Neural progenitor cell (in vitro differentiated cells): Measurements from ENCODE around the gene SPOCK1. TPM values are rescaled to one million over a fixed set of nuclear protein-coding genes. Genes with fewer than 3 reads are reported as not detected.

Experiments used
- DNase-seq: peaks from one replicate; pipeline ENCODE4 v3.0.0-alpha.2; 2016; ENCODE audit warnings: low spot score
- H2AFZ ChIP-seq: fragments of 200-600 bp; sonication (generic); replicated peaks from 2 replicates; pipeline ENCODE4 v1.6.1; 2016; ENCODE audit warnings: antibody characterized with exemption
- H3F3A ChIP-seq: fragments of 200-600 bp; sonication (generic); 2 replicates; pipeline ENCODE4 v1.6.1; 2016; ENCODE audit warnings: antibody characterized with exemption, low read depth
- H3K27ac ChIP-seq: fragments of 200-600 bp; sonication (generic); 2 replicates; pipeline ENCODE4 v1.5.1; 2016; ENCODE audit warnings: mild to moderate bottlenecking
- H3K27me3 ChIP-seq: fragments of 200-600 bp; sonication (generic); 2 replicates; pipeline ENCODE4 v1.6.1; 2016; ENCODE audit warnings: mild to moderate bottlenecking, moderate library complexity
- H3K36me3 ChIP-seq: fragments of 200-600 bp; sonication (generic); 2 replicates; pipeline ENCODE4 v1.5.1; 2016
- H3K4me1 ChIP-seq: fragments of 200-600 bp; sonication (generic); 2 replicates; pipeline ENCODE4 v1.6.1; 2016; ENCODE audit warnings: mixed run types
- H3K4me2 ChIP-seq: fragments of 200-600 bp; sonication (generic); 2 replicates; pipeline ENCODE4 v1.6.1; 2016
- H3K4me3 ChIP-seq: fragments of 200-600 bp; sonication (generic); 2 replicates; pipeline ENCODE4 v1.5.1; 2016
- H3K79me2 ChIP-seq: fragments of 200-600 bp; sonication (generic); 2 replicates; pipeline ENCODE4 v1.6.1; 2016; ENCODE audit warnings: low read depth
- H3K9ac ChIP-seq: fragments of 200-600 bp; sonication (generic); 2 replicates; pipeline ENCODE4 v1.6.1; 2016
- H3K9me3 ChIP-seq: fragments of 200-600 bp; sonication (generic); 2 replicates; pipeline ENCODE4 v1.5.1; 2016; ENCODE audit warnings: low read depth
- H4K20me1 ChIP-seq: fragments of 200-600 bp; sonication (generic); 2 replicates; pipeline ENCODE4 v1.6.1; 2016; ENCODE audit warnings: low read depth
- H3K27ac Mint-ChIP-seq: 3 replicates; pipeline ENCODE4 v1.8.0; 2021; ENCODE audit warnings: mixed read lengths
- H3K27me3 Mint-ChIP-seq: 2 replicates; pipeline ENCODE4 v1.8.0; 2022; ENCODE audit warnings: low read depth, mild to moderate bottlenecking, inconsistent platforms, moderate library complexity, mixed read lengths; ENCODE audit not compliant: insufficient read depth
- H3K36me3 Mint-ChIP-seq: 3 replicates; pipeline ENCODE4 v1.8.0; 2021; ENCODE audit warnings: mixed read lengths
- H3K4me1 Mint-ChIP-seq: 3 replicates; pipeline ENCODE4 v1.8.0; 2021; ENCODE audit warnings: mixed read lengths
- H3K4me3 Mint-ChIP-seq: 3 replicates; pipeline ENCODE4 v1.8.0; 2021; ENCODE audit warnings: mild to moderate bottlenecking, moderate library complexity, mixed read lengths
- H3K9me3 Mint-ChIP-seq: 3 replicates; pipeline ENCODE4 v1.8.0; 2020; ENCODE audit warnings: mixed read lengths
- EZH2 ChIP-seq: fragments of 200-600 bp; sonication (generic); IDR thresholded peaks from 2 replicates; pipeline ENCODE4 v1.6.1; 2017; ENCODE audit warnings: antibody characterized with exemption, mild to moderate bottlenecking, moderate library complexity
- EZH2phosphoT487 ChIP-seq: fragments of 200-600 bp; sonication (generic); IDR thresholded peaks from 2 replicates; pipeline ENCODE4 v1.6.1; 2017; ENCODE audit warnings: antibody characterized with exemption
- total RNA-seq: library from RNA; depleted of rRNA; stranded (reverse); fragments of >200 nt; gene quantifications from 2 replicates; pipeline ENCODE4 v1.2.3, GENCODE V29; 2015; ENCODE audit warnings: low replicate concordance
- TF ChIP-seq, protein P1 (sequence below): fragments of 200-600 bp; sonication (generic); IDR thresholded peaks from 2 replicates; pipeline ENCODE4 v1.5.1; 2017; ENCODE audit warnings: antibody characterized with exemption, mild to moderate bottlenecking

The SPOCK1 gene
- total RNA-seq, 1 donor from 2014 or later: 6.9 TPM

DNA sequence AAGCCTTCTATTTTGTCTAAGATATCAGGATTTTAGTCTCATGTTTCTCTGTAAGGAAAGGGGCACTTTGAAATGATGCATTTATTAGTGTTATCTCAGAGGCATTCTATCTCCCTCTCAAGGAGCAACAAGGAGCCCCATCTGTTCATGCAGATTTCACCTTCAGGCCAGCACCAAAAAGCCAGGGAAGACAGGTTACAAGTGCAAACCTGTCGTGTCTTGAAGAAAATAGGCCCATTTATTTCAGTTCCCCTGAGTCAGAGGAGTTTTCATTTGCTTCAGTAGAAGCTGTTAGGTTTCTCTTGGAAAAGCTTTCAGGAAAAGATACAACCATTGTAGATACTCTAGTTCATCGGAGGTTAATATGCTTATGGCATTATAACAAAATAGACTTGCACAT lies 97.2 kb downstream of the SPOCK1 start:
- no peak for DNase-seq
- Histone ChIP-seq H3K4me2 (no peak overlapping the region), H3K79me2 (no peaks in the 10 kb centered on the region), H3F3A (no peaks in the 10 kb centered on the region), H3K4me3 (no peak overlapping the region), H2AFZ (no peak overlapping the region), H3K9me3 (no peaks in the 10 kb centered on the region), H3K36me3 (no peaks in the 10 kb centered on the region), H3K9ac (no peak overlapping the region), H3K27ac (no peak overlapping the region), H4K20me1 (no peaks in the 10 kb centered on the region), H3K4me1 (no peaks in the 10 kb centered on the region), H3K27me3 (peaks cover 8% of the 10 kb centered on the region)
- TF ChIP-seq, protein P1, sequence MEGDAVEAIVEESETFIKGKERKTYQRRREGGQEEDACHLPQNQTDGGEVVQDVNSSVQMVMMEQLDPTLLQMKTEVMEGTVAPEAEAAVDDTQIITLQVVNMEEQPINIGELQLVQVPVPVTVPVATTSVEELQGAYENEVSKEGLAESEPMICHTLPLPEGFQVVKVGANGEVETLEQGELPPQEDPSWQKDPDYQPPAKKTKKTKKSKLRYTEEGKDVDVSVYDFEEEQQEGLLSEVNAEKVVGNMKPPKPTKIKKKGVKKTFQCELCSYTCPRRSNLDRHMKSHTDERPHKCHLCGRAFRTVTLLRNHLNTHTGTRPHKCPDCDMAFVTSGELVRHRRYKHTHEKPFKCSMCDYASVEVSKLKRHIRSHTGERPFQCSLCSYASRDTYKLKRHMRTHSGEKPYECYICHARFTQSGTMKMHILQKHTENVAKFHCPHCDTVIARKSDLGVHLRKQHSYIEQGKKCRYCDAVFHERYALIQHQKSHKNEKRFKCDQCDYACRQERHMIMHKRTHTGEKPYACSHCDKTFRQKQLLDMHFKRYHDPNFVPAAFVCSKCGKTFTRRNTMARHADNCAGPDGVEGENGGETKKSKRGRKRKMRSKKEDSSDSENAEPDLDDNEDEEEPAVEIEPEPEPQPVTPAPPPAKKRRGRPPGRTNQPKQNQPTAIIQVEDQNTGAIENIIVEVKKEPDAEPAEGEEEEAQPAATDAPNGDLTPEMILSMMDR: no peak
- no peak for TF ChIP-seq EZH2phosphoT487
- TF ChIP-seq EZH2: no peak
- Mint-ChIP-seq H3K27ac (no peak overlapping the region), H3K4me1 (peaks cover 10% of the 10 kb centered on the region), H3K36me3 (no peaks in the 10 kb centered on the region), H3K9me3 (no peaks in the 10 kb centered on the region), H3K4me3 (no peak overlapping the region), H3K27me3 (no peaks in the 10 kb centered on the region)

DNA sequence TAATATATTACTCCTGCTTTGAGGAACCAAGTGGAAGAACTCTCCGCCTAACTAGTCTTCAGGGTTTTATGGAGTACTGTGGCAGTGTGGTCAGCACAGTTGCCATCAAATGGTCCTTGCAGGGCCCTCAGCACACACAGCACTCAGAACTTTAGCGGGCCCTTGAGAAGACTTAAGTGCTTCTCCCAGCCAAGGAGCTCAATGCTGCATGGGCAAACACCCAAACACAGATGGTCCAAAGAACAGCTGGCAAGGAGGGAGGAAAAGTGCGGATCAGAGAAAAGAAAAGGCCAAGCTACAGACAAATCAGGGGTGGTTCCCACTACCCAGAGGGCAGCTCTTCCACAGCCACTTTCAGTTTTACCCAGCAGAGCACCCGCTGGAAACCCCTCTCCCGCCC lies 98.6 kb downstream of the SPOCK1 start:
- H4K20me1 ChIP-seq: no peaks in the 10 kb centered on the region
- no peaks in the 10 kb centered on the region for H3K36me3 ChIP-seq
- DNase-seq: no peak
- H3K9ac ChIP-seq: no peak overlapping the region
- Mint-ChIP-seq H3K9me3 (no peaks in the 10 kb centered on the region), H3K27me3 (no peaks in the 10 kb centered on the region), H3K36me3 (no peaks in the 10 kb centered on the region), H3K4me1 (peaks cover 8% of the 10 kb centered on the region), H3K27ac (no peak overlapping the region), H3K4me3 (no peak overlapping the region)
- TF ChIP-seq EZH2 (no peak), EZH2phosphoT487 (no peak)
- TF ChIP-seq, protein P1: no peak
- H3K79me2 ChIP-seq: no peaks in the 10 kb centered on the region
- H3K9me3 ChIP-seq: no peaks in the 10 kb centered on the region
- H3K27me3 ChIP-seq: no peaks in the 10 kb centered on the region
- no peak overlapping the region for H3K27ac ChIP-seq
- H3F3A ChIP-seq: no peaks in the 10 kb centered on the region
- H3K4me3 ChIP-seq: no peak overlapping the region
- H2AFZ ChIP-seq: no peak overlapping the region
- no peak overlapping the region for H3K4me2 ChIP-seq
- no peaks in the 10 kb centered on the region for H3K4me1 ChIP-seq

DNA sequence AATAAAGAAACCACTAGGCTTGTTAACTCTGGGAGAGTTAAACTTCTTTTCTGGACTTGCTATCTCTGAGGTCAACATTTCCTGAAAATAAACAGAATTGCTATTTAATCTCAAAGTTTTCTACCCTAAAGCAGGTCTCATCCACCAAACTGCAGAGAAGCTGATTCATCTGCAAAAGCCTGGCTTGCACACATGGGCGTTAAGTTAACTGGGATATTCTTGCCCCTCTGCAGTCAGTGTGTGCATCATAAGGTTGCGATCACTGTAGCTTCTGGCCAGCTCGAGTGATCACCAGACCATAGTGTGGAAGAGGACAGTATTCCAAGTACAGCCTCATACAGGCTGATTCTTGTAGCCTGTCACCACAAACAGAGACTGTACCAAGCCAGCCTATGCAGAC lies 99.2 kb downstream of the SPOCK1 start:
- Mint-ChIP-seq H3K4me1 (peaks cover 6% of the 10 kb centered on the region), H3K27ac (no peak overlapping the region), H3K4me3 (no peak overlapping the region), H3K36me3 (no peaks in the 10 kb centered on the region), H3K27me3 (no peaks in the 10 kb centered on the region), H3K9me3 (no peaks in the 10 kb centered on the region)
- TF ChIP-seq, protein P1: no peak
- TF ChIP-seq EZH2 (no peak), EZH2phosphoT487 (no peak)
- Histone ChIP-seq H3K79me2 (no peaks in the 10 kb centered on the region), H3K27ac (no peak overlapping the region), H3K4me2 (no peak overlapping the region), H3K27me3 (no peaks in the 10 kb centered on the region), H2AFZ (no peak overlapping the region), H3K9ac (no peak overlapping the region), H3K36me3 (no peaks in the 10 kb centered on the region), H3F3A (no peaks in the 10 kb centered on the region), H3K4me1 (no peaks in the 10 kb centered on the region), H3K4me3 (no peak overlapping the region), H4K20me1 (no peaks in the 10 kb centered on the region), H3K9me3 (no peaks in the 10 kb centered on the region)
- no peak for DNase-seq
